HG03097 (cell line): ENCODE measurements around the gene LRP2BP.
"Not testable (repeated sequence)": the region's sequence is repeated elsewhere in the genome, so short reads cannot be mapped to it uniquely, and the experiment has no call there.

Experiments used
- ATAC-seq: cut with Tn5 transposase; IDR thresholded peaks from one replicate; pipeline ENCODE4 v1.9.1; 2021; ENCODE audit not compliant: unreplicated experiment, low FRiP score

LRP2BP gene

DNA sequence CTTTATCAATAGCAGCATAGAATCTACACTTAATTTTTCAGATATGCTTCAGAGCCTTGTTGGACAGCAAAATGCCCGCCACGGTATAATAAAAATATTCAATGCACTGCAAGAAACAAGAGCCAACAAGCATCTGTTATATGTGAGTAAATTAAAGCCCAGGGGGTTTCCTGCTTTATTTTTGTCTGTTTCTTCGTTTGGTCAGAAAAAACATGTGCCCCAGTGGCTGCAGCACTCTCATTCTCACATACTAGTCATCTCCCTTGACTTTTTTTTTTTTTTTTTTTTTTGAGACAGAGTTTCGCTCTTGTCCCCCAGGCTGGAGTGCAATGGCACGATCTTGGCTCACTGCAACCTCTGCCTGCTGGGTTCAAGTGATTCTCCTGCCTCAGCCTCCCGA is 33.2 kb downstream of the LRP2BP start:
- not testable (repeated sequence) for ATAC-seq

DNA sequence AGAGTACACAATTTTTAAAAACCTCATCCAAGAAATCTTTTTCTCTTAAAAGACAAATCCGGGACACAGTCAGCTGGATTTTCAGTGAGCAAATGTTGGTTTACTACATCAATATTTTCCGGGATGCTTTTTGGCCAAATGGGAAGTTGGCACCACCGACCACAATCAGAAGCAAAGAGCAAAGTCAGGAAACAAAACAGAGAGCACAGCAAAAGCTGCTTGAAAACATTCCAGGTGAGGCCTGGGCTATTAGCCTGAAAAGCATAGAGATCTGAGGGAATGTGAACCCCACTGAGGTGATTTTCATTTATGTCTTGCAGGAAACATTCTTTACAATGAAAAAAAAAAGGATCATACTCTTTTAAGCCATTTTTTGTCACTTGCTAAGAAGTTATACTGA is 33.9 kb downstream of the LRP2BP start:
- ATAC-seq: no peak

DNA sequence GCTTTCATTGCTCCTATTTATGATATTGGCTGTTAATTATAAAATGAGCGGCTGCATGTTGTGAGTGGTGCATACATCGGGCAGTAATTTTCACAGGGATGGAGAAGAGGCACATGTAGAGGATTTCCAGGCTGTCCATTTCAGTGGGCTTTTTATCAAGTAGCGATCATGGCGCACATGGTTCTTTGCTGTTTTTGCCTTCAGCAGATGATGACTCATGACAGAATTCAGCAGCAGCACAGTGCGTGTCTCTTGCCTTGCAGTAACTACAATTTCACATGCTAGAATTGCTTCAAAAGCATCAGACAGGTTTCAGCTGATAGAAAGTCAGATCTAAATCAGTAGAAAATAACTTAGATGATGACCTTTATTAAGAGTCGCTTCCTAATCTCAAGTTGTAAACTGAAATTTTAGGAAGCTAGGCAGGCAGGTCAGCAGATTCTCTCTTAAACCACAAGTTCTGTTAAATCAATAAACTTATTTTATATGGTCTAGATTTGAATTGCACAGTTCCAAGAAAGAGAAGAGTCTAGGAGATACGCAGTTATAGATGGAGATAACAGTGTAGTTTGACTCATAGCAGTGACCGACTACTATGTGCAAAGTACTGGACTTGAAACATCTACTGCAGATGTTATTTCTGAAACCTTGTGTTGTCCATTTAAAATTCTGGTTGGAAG is 35.8 kb downstream of the LRP2BP start:
- no peak for ATAC-seq

DNA sequence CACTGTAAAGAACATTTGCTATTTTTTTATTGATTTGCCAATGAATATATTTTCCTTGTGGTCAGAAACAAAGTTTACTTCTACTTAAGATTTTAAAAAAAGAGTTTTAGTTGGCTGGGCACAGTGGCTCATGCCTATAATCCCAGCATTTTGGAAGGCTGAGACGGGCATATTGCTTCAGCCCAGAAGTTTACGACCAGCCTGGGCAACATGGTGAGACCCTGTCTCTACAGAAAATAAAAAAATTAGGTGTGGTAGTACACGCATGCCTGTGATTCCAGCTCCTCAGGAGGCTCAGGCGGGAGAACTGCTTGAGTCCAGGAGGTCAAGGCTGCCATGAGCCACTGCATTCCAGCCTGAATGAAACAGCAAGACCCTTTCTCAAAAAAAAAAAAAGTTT is 36.8 kb downstream of the LRP2BP start:
- no peak for ATAC-seq

DNA sequence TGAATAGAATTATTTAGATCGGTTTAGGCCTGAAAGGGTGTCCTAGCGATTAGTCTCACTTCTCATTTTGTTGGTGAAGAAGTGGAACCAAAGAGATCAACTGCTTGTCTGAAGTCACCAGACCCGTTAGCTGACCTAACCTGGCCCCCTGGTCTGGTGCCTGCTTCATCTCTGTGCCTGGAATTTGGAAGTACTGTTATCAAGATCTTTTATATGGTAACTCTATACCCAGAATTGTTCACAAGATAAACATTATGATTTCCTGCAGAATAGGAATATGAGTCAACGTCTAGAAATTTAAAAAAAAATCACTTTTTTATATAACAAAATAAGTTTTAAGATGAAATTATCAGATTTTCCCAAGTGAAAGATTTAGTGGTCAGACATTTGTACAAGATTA is 37.2 kb downstream of the LRP2BP start:
- no peak for ATAC-seq

DNA sequence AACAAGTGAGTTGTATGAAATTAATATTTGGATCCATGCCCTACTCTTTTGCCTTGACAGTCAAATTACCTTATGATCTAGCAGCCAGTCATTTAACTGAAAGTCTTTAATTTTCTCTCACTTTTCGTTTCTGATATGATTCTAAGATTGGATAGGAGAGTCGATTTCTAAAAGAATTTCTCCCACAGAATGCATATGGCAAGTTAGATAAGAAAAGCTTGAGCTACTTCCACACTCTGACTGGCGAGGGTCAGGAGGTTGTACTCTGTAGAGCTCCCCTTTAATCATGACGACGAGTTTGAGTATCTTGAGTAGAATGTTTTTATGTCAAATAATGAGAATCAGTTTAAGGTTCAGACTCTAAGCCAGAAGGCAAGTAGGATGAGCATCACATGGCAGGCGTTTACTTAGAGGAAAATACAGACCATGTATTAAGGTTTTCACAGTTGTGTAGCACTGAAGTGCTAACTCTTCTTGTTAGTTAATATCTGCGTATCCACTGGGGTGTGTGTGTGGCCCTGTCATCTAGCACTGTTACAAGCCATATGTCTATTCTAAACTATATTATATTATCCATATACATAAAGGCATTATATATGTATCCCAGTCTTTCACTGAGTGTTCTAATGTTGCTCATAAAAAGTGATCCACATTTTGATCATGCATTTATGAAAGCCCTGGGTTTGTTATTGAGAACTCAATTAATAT is 37.8 kb downstream of the LRP2BP start:
- no peak for ATAC-seq

DNA sequence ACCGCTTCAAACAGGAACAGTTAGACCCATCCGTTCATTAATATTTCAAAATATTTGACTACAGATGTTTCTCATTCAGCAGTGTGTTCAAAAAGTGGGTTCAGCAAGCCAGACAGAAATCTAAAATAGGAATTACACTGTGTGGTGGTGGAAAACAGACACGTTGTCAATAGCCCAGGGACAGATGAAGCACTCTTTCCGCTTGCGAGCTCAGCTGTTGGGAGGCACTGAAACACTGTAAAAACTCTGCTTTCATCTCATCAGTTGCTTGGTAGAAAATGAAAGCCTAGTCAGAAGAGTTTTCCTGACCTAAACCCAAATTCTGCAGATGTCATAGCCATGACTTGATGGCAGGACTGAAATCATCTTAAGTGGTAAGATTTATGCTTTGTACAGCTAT is 38.5 kb downstream of the LRP2BP start:
- ATAC-seq: no peak

DNA sequence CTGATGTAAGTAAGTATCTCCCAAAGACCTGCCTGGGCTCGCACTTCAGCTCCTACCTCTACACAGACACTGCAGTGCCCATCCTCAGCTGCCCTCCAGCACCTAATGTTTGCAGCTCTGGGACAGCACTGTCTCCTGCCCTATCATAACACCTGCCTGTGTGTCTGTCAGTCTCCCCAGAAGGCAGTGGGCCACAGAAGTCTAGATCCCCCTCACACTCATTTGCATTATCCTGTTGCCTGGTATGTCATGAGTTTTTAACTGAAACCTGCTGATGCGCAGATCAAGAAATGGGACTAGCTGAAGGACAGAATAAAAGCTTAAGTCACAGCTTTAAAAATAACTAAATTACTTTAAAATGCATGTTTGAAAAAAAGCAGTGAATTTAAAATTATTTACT is 43.0 kb downstream of the LRP2BP start:
- ATAC-seq: no peak

DNA sequence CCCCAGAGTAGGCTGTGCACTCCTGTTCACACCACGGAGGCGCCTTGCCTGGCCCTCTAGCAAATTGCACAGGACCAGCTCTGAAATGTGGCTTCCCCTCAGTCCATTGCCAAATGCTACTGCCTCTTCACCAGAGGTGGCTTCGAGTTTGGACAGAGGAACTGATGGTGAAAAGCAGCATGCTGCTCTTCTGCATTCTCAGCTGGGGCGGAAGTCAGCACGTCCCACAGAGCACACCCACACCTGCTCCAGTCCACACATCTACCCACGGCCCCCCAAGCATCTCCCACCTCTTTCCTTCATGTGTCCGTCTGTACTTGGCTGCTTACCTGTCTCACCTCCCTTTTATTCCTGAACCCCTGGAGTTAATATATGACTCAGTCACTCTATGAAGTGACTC is 43.5 kb downstream of the LRP2BP start:
- ATAC-seq: no peak

DNA sequence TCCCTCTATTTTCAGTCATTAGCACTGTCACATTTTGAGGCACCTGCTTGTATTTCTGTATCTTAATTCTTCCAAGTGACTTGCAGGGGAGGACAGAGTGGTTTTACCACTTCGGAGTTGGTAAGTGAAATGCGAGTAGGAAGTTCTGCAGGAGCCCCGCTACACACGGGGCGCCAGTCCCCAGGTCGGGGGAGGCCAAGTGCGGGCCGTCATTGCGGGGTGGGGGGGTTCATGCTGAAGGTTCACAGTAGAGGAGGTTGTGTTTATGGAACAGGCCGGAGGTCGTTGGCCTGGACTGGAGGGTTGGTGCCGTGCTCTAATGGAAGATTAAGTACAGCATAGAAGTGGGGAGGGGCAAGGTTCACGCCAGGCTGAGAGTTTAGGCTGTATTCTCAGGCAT is 44.0 kb downstream of the LRP2BP start:
- no peak for ATAC-seq

DNA sequence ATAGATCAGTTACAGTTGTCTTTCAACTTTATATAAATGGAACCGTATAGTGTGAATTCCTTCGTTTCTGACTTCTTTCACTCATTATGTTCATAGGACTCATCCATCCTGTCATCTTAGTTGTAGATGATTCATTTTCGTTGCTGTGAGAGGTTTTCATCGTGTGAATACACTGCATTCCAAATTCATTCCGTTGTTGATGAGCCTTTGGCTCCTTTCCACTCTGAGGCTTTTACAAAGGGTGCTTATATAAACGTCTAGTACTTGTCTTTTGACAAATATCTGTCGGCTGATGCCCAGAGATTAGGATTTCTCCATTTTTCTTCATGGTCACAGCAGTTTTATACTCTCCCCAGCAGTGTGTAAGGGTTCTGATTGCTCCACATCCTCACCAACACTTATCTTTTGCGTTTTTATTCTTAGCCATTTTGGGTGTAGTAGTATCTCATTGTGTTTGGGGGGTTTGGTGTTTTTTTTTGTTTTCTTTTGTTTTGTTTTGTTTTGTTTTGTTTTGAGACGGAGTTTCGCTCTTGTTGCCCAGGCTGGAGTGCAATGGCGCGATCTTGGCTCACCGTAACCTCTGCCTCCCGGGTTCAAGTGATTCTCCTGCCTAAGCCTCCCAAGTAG is 48.6 kb downstream of the LRP2BP start:
- no peak for ATAC-seq

DNA sequence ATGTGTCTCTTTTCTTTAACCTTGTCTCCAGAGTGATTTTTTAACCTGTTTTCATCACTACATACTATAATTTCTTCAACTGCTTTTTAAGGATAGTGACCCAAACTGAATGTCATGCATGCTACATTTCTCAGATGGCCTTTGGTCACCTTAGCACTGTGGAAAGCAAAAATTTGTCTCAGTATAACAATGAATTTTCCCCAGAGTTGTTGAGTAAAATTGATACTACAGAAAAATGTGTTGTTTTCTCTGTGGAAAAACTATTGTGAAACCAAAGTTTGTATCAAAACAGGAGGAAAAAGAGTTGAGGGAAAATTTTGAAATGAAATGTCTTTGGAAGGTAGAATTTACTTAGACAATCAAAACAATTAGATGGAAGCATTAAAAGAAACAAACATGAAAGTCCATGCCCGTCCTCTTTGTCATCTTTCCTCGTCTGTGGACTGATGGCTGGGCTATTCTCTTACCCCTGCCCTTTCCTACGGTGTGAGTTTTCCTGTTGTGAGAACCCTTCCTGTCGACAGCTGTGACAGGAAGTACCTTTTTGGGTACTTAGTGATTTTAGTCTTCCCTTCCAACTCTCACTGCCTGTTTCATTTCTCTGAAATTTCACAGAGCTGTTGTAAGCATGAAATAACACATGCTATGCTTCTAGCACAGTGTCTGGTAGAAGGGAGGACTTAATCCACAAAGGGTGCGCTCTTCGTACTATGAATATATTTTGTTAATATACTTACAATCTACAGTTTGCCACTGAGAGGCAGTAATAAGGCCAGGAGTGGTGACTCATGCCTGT is 50.8 kb downstream of the LRP2BP start:
- ATAC-seq: peak; percentile 61

DNA sequence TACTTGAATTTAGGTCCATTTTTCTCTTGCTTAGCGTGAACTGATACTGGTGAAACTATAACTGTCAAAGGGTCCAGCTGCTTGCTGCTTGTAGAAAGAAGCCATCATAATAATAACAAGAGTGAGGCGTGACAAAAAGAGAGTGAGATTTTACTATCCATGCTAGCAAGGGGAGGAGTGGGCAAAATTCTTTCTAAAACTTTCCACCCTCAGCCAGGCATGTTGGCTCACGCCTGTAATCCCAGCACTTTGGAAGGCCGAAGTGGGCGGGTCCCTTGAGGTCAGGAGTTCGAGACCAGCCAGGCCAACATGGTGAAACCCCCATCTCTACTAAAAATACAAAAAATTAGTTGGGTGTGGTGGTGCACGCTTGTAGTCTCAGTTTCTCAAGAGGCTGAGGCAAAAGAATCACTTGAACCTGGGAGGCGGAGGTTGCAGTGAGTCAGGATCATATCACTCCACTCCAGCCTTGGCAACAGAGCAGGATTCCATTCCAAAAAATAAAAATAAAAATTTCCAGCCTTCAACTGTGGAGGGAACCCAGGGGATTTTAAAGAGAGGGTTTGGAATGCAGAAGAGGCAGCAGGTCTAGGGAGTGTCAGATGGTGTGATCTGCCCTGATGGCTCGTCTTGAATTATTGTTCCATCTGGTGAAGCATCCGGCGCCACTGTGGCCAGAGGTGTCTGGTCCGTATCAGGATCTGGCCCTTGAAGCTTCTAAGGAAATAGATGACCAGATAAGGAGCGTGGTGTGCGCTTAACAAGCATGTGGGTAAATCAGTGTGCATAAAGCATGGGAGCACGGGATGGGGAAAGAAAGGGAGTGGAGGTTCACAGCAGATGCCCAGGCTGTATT is 51.8 kb downstream of the LRP2BP start:
- no peak for ATAC-seq

DNA sequence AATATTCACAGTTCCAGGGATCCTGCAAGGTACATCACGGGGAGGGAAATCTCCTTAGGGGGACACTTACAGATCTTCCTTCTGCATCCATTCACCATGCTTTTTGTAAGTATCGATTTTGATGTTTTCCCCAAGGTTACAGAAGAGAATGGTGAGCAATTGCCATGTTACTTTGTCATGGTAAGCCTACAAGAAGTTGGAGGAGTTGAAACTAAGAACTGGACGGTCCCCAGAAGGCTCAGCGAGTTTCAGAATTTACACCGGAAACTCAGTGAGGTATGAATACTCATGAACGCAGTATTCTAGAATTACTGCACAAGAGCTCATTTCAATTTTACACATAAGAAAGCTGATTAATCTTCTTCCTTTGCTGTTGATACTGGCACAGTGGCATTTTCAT is 53.9 kb downstream of the LRP2BP start:
- ATAC-seq: peak; percentile 46

DNA sequence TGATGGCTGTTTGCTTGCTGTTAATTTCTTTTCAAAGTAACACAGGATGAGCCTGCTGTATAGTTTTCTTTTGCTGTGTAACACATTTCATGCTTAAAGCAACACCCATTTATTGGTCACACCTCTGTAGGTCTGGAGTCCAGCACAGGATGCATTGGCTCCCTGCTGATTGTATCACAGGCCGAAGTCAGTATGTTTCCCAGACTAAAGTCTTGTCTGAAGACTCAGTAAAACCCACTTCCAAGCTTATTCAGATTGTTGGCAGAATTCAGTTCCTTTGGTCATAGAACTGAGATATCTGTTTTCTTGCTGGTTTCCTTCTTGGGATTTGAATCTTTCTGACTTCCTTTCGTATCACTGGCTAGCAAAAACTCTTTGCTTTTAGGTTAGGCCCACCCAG is 54.3 kb downstream of the LRP2BP start:
- no peak for ATAC-seq

DNA sequence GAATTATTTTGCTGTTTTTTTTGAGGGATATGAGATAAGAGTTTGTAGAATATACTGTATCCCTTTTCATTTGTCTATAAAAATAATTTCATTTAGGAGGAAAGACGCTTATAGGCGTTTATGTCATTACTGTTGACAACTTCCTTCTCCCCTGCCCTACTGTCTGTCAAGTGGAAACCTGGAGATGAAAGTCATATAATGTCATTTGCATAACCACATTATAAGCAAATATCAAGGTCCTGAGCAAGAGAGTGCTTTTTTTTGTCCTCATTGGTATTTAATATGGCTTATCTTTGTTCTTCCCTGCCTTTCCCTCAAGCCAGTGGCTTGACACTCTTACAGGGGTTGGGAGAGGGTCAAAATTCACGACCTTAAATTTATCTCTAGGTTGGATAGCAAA is 55.8 kb downstream of the LRP2BP start:
- ATAC-seq: no peak

DNA sequence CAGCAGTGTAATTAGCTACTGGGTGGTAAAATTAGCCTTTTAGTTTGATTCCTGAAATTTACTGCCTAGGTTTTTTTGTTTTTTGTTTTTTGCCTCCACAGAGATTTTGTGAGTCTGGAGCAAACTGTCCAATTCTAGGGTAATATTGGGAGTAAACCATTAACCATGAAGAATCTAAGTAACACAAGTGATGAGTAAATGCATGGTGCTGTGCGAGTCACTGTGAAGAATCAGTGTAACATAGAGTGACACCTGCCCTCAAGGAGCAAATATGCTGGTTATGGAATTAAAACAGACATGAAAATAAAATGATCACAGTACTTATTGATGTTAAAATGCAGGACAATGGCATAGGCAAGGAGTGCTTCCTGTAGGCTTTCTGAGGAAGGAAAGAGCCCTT is 60.1 kb downstream of the LRP2BP start:
- no peak for ATAC-seq

DNA sequence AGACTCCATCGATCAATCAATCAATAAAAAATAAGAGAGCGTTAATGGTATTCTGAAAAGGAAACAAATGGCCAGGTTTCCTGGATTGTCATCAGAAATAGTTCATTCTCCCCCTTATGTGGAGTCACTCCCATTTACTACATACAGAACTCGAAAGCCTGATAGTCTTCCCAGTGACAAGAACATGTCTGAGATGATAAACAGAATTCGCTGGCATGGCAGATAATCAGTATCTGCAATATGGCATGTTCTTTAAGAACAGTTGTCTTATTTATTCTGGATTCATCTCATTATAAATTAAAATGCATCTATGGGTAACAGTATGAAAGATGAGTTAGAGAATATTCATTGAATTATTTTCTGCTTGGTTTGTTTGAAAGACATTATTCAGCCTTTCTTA is 61.4 kb downstream of the LRP2BP start:
- ATAC-seq: no peak

DNA sequence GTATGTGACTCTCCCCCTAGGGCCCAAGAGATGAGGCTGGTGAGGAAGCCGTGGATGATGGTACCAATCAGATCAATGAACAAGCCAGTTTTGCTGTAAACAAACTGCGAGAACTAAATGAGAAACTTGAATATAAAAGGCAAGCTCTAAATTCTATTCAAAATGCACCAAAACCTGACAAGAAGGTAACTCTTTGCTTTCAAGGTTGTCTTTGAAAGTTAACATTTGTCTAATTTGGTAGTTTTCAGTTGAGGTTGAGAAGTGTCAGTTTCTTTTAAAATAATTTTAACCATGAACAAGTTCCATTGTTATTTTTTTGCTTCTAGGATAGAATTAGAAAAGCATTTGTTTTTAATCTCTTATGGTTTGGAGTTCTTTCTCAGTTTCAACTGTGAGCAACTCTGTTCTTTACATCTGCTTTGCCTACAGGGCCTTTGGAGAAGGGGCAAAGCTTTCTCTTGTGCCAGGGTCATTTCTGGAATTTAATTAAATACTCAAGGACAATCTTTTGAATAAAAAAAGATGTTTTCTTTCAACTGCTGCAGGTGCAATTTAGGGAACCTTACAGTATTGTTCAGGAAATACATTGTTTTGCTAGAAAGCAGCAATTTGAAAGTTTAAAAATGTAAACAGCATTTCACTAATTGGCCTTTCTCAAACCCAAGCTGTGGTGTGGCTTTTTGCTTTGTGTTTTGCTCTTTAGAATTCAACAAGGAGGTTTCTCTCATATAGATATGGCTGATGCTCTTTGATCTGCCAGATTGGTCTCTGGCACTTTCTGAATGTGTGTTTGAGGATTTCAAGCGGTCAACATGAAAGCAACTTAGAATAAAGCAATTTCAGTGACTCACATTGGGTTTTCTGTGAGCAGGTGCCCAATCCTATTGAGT is 62.9 kb downstream of the LRP2BP start:
- ATAC-seq: peak; percentile 80
